Eye (tissue), 1 donor: ENCODE measurements around the gene CST5.
"Not testable (repeated sequence)": the region's sequence is repeated elsewhere in the genome, so short reads cannot be mapped to it uniquely, and the experiment has no call there.

Source experiments
- DNase-seq: peaks from one replicate; pipeline ENCODE4 v3.0.0-alpha.2; 2015

CST5 gene

GRCh38 chr20:23887856-23888255 lies 8.3 kb upstream of the CST5 start:
- DNase-seq = no peak

- DNase-seq = no peak
Measured at GRCh38 chr20:23884771-23885162, 5.2 kb upstream of the CST5 start.

- DNase-seq = no peak
Measured at GRCh38 chr20:23884136-23884770, 4.7 kb upstream of the CST5 start.

GRCh38 chr20:23881371-23881770 lies 1.8 kb upstream of the CST5 start:
- no peak for DNase-seq

GRCh38 chr20:23880417-23880816 lies 869 bp upstream of the CST5 start:
- DNase-seq = no peak

- peak; percentile 29 for DNase-seq
Measured at GRCh38 chr20:23879811-23880374, 345 bp upstream of the CST5 start.

- DNase-seq = no peak
Measured at GRCh38 chr20:23878787-23879186, 761 bp downstream of the CST5 start.

GRCh38 chr20:23878016-23878542 lies 1.5 kb downstream of the CST5 start:
- DNase-seq = not testable (repeated sequence)

- DNase-seq = no peak
Measured at GRCh38 chr20:23877524-23877923, 2.0 kb downstream of the CST5 start.

GRCh38 chr20:23875606-23876237 lies 3.8 kb downstream of the CST5 start:
- DNase-seq = no peak

GRCh38 chr20:23874747-23875146 lies 4.8 kb downstream of the CST5 start:
- peak; percentile 74 for DNase-seq

GRCh38 chr20:23873370-23874015 lies 6.1 kb downstream of the CST5 start:
- DNase-seq = no peak

GRCh38 chr20:23872065-23872464 lies 7.5 kb downstream of the CST5 start:
- DNase-seq = no peak

- no peak for DNase-seq
Measured at GRCh38 chr20:23870461-23870860, 9.1 kb downstream of the CST5 start.

GRCh38 chr20:23869520-23869919 lies 10.0 kb downstream of the CST5 start:
- no peak for DNase-seq

- DNase-seq = no peak
Measured at GRCh38 chr20:23868321-23868720, 11.2 kb downstream of the CST5 start.

GRCh38 chr20:23867152-23867776 lies 12.3 kb downstream of the CST5 start:
- DNase-seq = no peak

GRCh38 chr20:23860771-23861170 lies 18.8 kb downstream of the CST5 start:
- DNase-seq = not testable (repeated sequence)

- peak; percentile 77 for DNase-seq
Measured at GRCh38 chr20:23857962-23858595, 21.5 kb downstream of the CST5 start.

- no peak for DNase-seq
Measured at GRCh38 chr20:23856736-23857135, 22.8 kb downstream of the CST5 start.

- no peak for DNase-seq
Measured at GRCh38 chr20:23856226-23856625, 23.3 kb downstream of the CST5 start.

GRCh38 chr20:23841693-23842092 lies 37.9 kb downstream of the CST5 start:
- no peak for DNase-seq

- no peak for DNase-seq
Measured at GRCh38 chr20:23835716-23836115, 43.8 kb downstream of the CST5 start.
